A549 (cell line): ENCODE data around the gene PCDHB11. TPM values are rescaled to one million over a fixed set of nuclear protein-coding genes. Genes with fewer than 3 reads are reported as not detected.
"Not testable (repeated sequence)": the region's sequence is repeated elsewhere in the genome, so short reads cannot be mapped to it uniquely, and the experiment has no call there.

ENCODE experiments used
- ATAC-seq, 2 experiments: fragments of 200-7000 bp in 1 of 2; fragments of >200 bp in 1 of 2; cut with Nextera tagmentation in 1 of 2; cut with Tn5 transposase in 1 of 2; 3 replicates each; pipeline versions ENCODE4 v1.8.0 to v1.9.1; 2018 to 2020; ENCODE audit warnings: mild to moderate bottlenecking in 1 of 2, moderate library complexity in 1 of 2
- CTCF ChIA-PET: fragments of 300-600 bp; sonication (Branson Sonifier 250); formaldehyde crosslinking; extraction: SDS; loops from one replicate; lab custom pipeline; 2021; ENCODE audit warnings: antibody characterized with exemption, inconsistent platforms; lab: Yijun Ruan, JAX
- POLR2A ChIA-PET: fragments of 350-600 bp; formaldehyde crosslinking; extraction: SDS; loops from one replicate; lab custom pipeline; 2021; ENCODE audit warnings: antibody characterized with exemption, inconsistent platforms; lab: Yijun Ruan, JAX
- DNase-seq, 2 experiments: peaks; one replicate each; pipeline versions ENCODE4 v3.0.0 to v3.0.0-alpha.2; 2011 to 2016; ENCODE audit warnings: low read depth in 1 of 2, low spot score in 1 of 2
- FAIRE-seq: peaks from 2 replicates; lab custom pipeline; 2011; peaks lifted over from hg19 to GRCh38; lab: Jason Lieb, UNC
- H3K27ac ChIP-seq, 2 experiments: fragments of >200 bp; sonication (Bioruptor Twin); formaldehyde crosslinking; 3 replicates each; pipeline ENCODE4 v1.5.1; 2016 to 2017
- H3K4me1 ChIP-seq: fragments of >200 bp; sonication (Bioruptor Twin); formaldehyde crosslinking; 3 replicates; pipeline ENCODE4 v1.6.1; 2016
- H3K4me2 ChIP-seq: fragments of >200 bp; sonication (Bioruptor Twin); formaldehyde crosslinking; 3 replicates; pipeline ENCODE4 v1.6.1; 2016
- H3K4me3 ChIP-seq: fragments of >200 bp; sonication (Bioruptor Twin); formaldehyde crosslinking; 3 replicates; pipeline ENCODE4 v1.5.1; 2016
- H3K9me3 ChIP-seq: fragments of >200 bp; sonication (Bioruptor Twin); formaldehyde crosslinking; 3 replicates; pipeline ENCODE4 v1.6.1; 2016
- CHD2 ChIP-seq: fragments of 150-350 bp; IDR thresholded peaks from 2 replicates; pipeline ENCODE4 v1.6.1; 2014; ENCODE audit warnings: low read length; ENCODE audit not compliant: partially characterized antibody
- ESRRA ChIP-seq: fragments of 150-350 bp; IDR thresholded peaks from 2 replicates; pipeline ENCODE4 v1.6.1; 2014; ENCODE audit warnings: mild to moderate bottlenecking, low read length, borderline replicate concordance
- HOXA7 ChIP-seq: fragments of 250-450 bp; sonication (Bioruptor Pico); IDR thresholded peaks from 2 replicates; pipeline ENCODE4 v1.5.0; 2020; ENCODE audit warnings: mild to moderate bottlenecking, moderate library complexity
- JUN ChIP-seq, 2 experiments: fragments of >200 bp; sonication (Bioruptor Twin); formaldehyde crosslinking; IDR thresholded peaks; 2 replicates in 1 of 2; 3 replicates in 1 of 2; pipeline ENCODE4 v1.6.1; 2016 to 2017
- MAFK ChIP-seq: fragments of 450-650 bp; IDR thresholded peaks from 2 replicates; pipeline ENCODE4 v1.6.1; 2014; ENCODE audit not compliant: partially characterized antibody
- MYC ChIP-seq: IDR thresholded peaks from 2 replicates; pipeline ENCODE4 v1.6.1; 2012; ENCODE audit warnings: mild to moderate bottlenecking, inconsistent platforms, low read length, improper control_type of control experiment, borderline replicate concordance
- NPAS2 ChIP-seq: fragments of 250-450 bp; sonication (Bioruptor Pico); IDR thresholded peaks from 2 replicates; pipeline ENCODE4 v1.8.0; 2022; ENCODE audit warnings: mild to moderate bottlenecking, moderate library complexity, borderline replicate concordance
- RAD21 ChIP-seq, 2 experiments: fragments of >200 bp in 1 of 2; sonication (Bioruptor Twin) in 1 of 2; formaldehyde crosslinking in 1 of 2; IDR thresholded peaks in 1 of 2; conservative IDR thresholded peaks in 1 of 2; 2 replicates in 1 of 2; 3 replicates in 1 of 2; pipeline ENCODE4 v1.6.1; 2012 to 2018; ENCODE audit warnings: inconsistent platforms in 1 of 2
- RFX5 ChIP-seq: fragments of 450-650 bp; IDR thresholded peaks from 2 replicates; pipeline ENCODE4 v1.7.1; 2014; ENCODE audit warnings: antibody characterized with exemption, mild to moderate bottlenecking, moderate library complexity
- RNF2 ChIP-seq: fragments of 200-600 bp; sonication (generic); IDR thresholded peaks from 2 replicates; pipeline ENCODE4 v1.6.1; 2016; ENCODE audit warnings: low read depth, mild to moderate bottlenecking, antibody characterized with exemption, moderate library complexity, borderline replicate concordance
- ZFP36 ChIP-seq: fragments of 450-650 bp; IDR thresholded peaks from 2 replicates; pipeline ENCODE4 v1.6.1; 2014; ENCODE audit warnings: borderline replicate concordance; ENCODE audit not compliant: partially characterized antibody
- WGBS: methylation state at CpG from one replicate; pipeline ENCODE4 v1.1.6; 2017; ENCODE audit errors: missing lambda C conversion rate; 5-methylcytosine and 5-hydroxymethylcytosine counted together
- polyA plus RNA-seq, 4 experiments: library from polyadenylated mRNA; depleted of rRNA in 3 of 4; stranded (reverse); fragments of >200 nt; fragmentation: RNase III in 1 of 4; extraction: RNeasy Plus Mini Kit Qiagen cat#74134 plus additional on column Dnase treatment in 1 of 4; gene quantifications; 2 replicates in 3 of 4; 3 replicates in 1 of 4; pipeline ENCODE4 v1.2.3, GENCODE V29; 2011 to 2017
- TF ChIP-seq, protein P1 (sequence below): fragments of >200 bp; sonication (Bioruptor Twin); formaldehyde crosslinking; IDR thresholded peaks from 3 replicates; pipeline ENCODE4 v1.5.1; 2016
- TF ChIP-seq, protein P2 (sequence below): IDR thresholded peaks from 2 replicates; pipeline ENCODE4 v1.6.1; 2012
- TF ChIP-seq, protein P3 (sequence below): fragments of 200-600 bp; sonication (generic); IDR thresholded peaks from 2 replicates; pipeline ENCODE4 v1.6.1; 2016; ENCODE audit warnings: antibody characterized with exemption, mild to moderate bottlenecking, moderate library complexity

PCDHB11 gene
- polyA plus RNA-seq, 2 of the 4 experiments (the other 2 are of a cell fraction): 0.05 to 0.22 TPM

- peaks cover 15% of the 10 kb centered on the region for H3K9me3 ChIP-seq
- CTCF ChIA-PET: interaction anchor here (0.6 to 2.3 kb wide), 8 partner anchors 12 to 334 kb away, joined by 3 to 6 read pairs (median 4); partner anchors contain the start of genes PCDHA5, PCDHB11, PCDHB5 and PCDHGB3
- peak; percentile 43 for FAIRE-seq
Observed at GRCh38 chr5:141155540-141156374, 43.7 kb upstream of the PCDHB11 start.

GRCh38 chr5:141157356-141157755 is 42.1 kb upstream of the PCDHB11 start:
- ATAC-seq, FAIRE-seq, CTCF ChIA-PET, H3K4me2 ChIP-seq, H3K4me1 ChIP-seq, H3K27ac ChIP-seq, DNase-seq, H3K4me3 ChIP-seq, H3K9me3 ChIP-seq, POLR2A ChIA-PET: not testable (repeated sequence)
- 93% methylated on average over 12 of the region's 38 CpGs for WGBS

More at GRCh38 chr5:141155540-141156374, 43.7 kb upstream of the PCDHB11 start:
- WGBS: 30% methylated on average over 21 of the region's 21 CpGs
- peak; percentile 23 to 29 for DNase-seq
- H3K4me3 ChIP-seq: no peak overlapping the region
- H3K4me1 ChIP-seq: no peaks in the 10 kb centered on the region
- H3K4me2 ChIP-seq: no peak overlapping the region; the same call in 2 of the 3 replicates
- ATAC-seq: peak in 1 of 2 experiments; percentile 80; a peak in 3 of 6 replicates
- POLR2A ChIA-PET: no interaction called here
- no peak overlapping the region for H3K27ac ChIP-seq
- TF ChIP-seq NPAS2 (no peak), ZFP36 (no peak), RNF2 (no peak), ESRRA (no peak), CHD2 (no peak), MYC (no peak), RFX5 (no peak), MAFK (no peak), JUN (IDR thresholded peaks at IDR 0.05) (no peak), HOXA7 (CRISPR knock-in tag) (no peak), RAD21 (conservative IDR thresholded peaks at IDR 0.05 in 1 of 2, IDR thresholded peaks at IDR 0.05 in 1 of 2) (peak in 1 of 2 experiments; percentile 13; a peak in 1 of 5 replicates)
- TF ChIP-seq, protein P1, sequence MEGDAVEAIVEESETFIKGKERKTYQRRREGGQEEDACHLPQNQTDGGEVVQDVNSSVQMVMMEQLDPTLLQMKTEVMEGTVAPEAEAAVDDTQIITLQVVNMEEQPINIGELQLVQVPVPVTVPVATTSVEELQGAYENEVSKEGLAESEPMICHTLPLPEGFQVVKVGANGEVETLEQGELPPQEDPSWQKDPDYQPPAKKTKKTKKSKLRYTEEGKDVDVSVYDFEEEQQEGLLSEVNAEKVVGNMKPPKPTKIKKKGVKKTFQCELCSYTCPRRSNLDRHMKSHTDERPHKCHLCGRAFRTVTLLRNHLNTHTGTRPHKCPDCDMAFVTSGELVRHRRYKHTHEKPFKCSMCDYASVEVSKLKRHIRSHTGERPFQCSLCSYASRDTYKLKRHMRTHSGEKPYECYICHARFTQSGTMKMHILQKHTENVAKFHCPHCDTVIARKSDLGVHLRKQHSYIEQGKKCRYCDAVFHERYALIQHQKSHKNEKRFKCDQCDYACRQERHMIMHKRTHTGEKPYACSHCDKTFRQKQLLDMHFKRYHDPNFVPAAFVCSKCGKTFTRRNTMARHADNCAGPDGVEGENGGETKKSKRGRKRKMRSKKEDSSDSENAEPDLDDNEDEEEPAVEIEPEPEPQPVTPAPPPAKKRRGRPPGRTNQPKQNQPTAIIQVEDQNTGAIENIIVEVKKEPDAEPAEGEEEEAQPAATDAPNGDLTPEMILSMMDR: peak; percentile 18; the same call in 2 of the 3 replicates
- TF ChIP-seq, all 56 proteins: peak for 2

GRCh38 chr5:141157901-141158300 is 41.5 kb upstream of the PCDHB11 start:
- POLR2A ChIA-PET, H3K4me2 ChIP-seq, H3K4me1 ChIP-seq, FAIRE-seq, DNase-seq, H3K4me3 ChIP-seq, H3K27ac ChIP-seq, ATAC-seq, H3K9me3 ChIP-seq: not testable (repeated sequence)
- 33% methylated on average over 8 of the region's 28 CpGs for WGBS
- CTCF ChIA-PET: interaction anchor here (1.6 kb wide), 1 partner anchor 7 kb away, joined by 3 read pairs; no protein-coding TSS in a partner anchor

DNA sequence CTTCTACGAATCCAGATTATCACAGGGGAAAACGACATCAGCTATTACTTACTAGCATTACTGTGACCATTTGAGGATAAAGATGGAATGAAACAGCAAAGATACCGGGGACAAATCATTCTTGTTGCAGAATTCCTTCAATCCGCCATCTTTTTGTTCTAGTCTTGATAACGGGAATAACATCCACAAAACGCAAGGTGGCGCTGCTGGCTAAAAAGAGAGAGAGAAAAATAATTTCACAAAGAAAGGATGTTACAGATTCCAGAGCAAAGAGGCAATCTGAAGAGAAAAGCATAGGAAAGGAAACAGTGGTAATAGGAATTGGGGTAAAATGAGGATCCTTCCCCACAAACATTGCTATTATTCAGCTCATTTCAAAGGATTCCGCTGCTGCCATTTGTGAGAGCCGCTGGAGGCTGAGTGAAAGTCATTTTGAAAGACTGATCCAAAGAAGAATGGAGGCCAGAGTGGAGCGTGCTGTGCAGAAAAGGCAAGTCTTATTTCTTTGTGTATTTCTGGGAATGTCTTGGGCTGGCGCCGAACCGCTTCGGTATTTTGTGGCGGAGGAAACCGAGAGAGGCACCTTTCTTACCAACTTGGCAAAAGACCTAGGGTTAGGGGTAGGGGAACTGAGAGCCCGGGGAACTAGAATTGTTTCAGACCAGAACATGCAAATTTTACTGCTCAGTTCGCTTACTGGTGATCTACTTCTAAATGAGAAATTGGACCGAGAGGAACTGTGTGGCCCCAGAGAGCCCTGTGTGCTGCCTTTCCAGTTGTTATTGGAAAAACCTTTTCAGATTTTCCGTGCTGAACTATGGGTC is 26.8 kb upstream of the PCDHB11 start, which contains the start of gene PCDHB7:
PCDHB7 (plus strand) TSS at position 264 of the 824 bp plus-strand sequence; CDS start at position 456, 192 bp downstream.
- peaks cover 20% of the 10 kb centered on the region; the same call in 2 of the 3 replicates for H3K9me3 ChIP-seq
- no peak within 1 kb of the TSS for H3K4me3 ChIP-seq
- ChIA-PET POLR2A (no interaction called here), CTCF (interaction anchor here (1.0 to 1.6 kb wide), 2 partner anchors 147 to 157 kb away, joined by 3 read pairs; partner anchors contain the start of gene PCDHGA1)
- TF ChIP-seq HOXA7 (CRISPR knock-in tag) (no peak), RAD21 (conservative IDR thresholded peaks at IDR 0.05 in 1 of 2, IDR thresholded peaks at IDR 0.05 in 1 of 2) (peak; percentile 16 to 46; a peak in 3 of 5 replicates)
- TF ChIP-seq, protein P2, sequence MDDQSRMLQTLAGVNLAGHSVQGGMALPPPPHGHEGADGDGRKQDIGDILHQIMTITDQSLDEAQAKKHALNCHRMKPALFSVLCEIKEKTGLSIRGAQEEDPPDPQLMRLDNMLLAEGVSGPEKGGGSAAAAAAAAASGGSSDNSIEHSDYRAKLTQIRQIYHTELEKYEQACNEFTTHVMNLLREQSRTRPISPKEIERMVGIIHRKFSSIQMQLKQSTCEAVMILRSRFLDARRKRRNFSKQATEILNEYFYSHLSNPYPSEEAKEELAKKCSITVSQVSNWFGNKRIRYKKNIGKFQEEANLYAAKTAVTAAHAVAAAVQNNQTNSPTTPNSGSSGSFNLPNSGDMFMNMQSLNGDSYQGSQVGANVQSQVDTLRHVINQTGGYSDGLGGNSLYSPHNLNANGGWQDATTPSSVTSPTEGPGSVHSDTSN: no peak
- TF ChIP-seq, protein P3, sequence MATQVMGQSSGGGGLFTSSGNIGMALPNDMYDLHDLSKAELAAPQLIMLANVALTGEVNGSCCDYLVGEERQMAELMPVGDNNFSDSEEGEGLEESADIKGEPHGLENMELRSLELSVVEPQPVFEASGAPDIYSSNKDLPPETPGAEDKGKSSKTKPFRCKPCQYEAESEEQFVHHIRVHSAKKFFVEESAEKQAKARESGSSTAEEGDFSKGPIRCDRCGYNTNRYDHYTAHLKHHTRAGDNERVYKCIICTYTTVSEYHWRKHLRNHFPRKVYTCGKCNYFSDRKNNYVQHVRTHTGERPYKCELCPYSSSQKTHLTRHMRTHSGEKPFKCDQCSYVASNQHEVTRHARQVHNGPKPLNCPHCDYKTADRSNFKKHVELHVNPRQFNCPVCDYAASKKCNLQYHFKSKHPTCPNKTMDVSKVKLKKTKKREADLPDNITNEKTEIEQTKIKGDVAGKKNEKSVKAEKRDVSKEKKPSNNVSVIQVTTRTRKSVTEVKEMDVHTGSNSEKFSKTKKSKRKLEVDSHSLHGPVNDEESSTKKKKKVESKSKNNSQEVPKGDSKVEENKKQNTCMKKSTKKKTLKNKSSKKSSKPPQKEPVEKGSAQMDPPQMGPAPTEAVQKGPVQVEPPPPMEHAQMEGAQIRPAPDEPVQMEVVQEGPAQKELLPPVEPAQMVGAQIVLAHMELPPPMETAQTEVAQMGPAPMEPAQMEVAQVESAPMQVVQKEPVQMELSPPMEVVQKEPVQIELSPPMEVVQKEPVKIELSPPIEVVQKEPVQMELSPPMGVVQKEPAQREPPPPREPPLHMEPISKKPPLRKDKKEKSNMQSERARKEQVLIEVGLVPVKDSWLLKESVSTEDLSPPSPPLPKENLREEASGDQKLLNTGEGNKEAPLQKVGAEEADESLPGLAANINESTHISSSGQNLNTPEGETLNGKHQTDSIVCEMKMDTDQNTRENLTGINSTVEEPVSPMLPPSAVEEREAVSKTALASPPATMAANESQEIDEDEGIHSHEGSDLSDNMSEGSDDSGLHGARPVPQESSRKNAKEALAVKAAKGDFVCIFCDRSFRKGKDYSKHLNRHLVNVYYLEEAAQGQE: no peak
- DNase-seq (peak; percentile 25 to 31), ATAC-seq (no peak), FAIRE-seq (peak; percentile 23)
- peak within 1 kb of the TSS; percentile 14; the same call in 1 of the 3 replicates for H3K4me2 ChIP-seq
- H3K4me1 ChIP-seq: no peaks in the 10 kb centered on the region
- H3K27ac ChIP-seq: no peak within 1 kb of the TSS
- 35% methylated on average over 20 of the region's 20 CpGs for WGBS
